H1 (cell line): ENCODE measurements around the gene DENND4B. TPM values are rescaled to one million over a fixed set of nuclear protein-coding genes. Genes with fewer than 3 reads are reported as not detected.

Source experiments
- CTCF ChIA-PET: fragments of 300-600 bp; sonication (Branson Sonifier 250); formaldehyde crosslinking; loops from one replicate; lab custom pipeline; 2021; ENCODE audit not compliant: partially characterized antibody; lab: Charles Lee
- POLR2A ChIA-PET: fragments of 300-600 bp; sonication (Branson Sonifier 250); formaldehyde crosslinking; loops from one replicate; lab custom pipeline; 2021; ENCODE audit warnings: inconsistent platforms; ENCODE audit not compliant: partially characterized antibody; lab: Charles Lee
- DNase-seq, 2 experiments: peaks; one replicate each; pipeline versions ENCODE4 v3.0.0 to v3.0.0-alpha.2; 2010 to 2022; ENCODE audit warnings: low spot score in 2 of 2, low read depth in 1 of 2, mixed read lengths in 1 of 2
- FAIRE-seq: peaks from 2 replicates; lab custom pipeline; 2011; peaks lifted over from hg19 to GRCh38; lab: Jason Lieb, UNC
- H2AFZ ChIP-seq: 2 replicates; pipeline ENCODE4 v1.8.1; 2012; ENCODE audit warnings: low read length, inconsistent platforms
- H2AK5ac ChIP-seq: 2 replicates; pipeline ENCODE4 v1.6.1; 2013; ENCODE audit warnings: low read depth, low read length
- H2BK120ac ChIP-seq: replicated peaks from 2 replicates; pipeline ENCODE3; 2013; ENCODE audit warnings: low read depth, low read length, inconsistent platforms
- H2BK12ac ChIP-seq: 2 replicates; pipeline ENCODE4 v1.6.1; 2013; ENCODE audit warnings: low read depth, low read length
- H2BK15ac ChIP-seq: 2 replicates; pipeline ENCODE4 v1.6.1; 2013; ENCODE audit warnings: low read length
- H2BK20ac ChIP-seq: 2 replicates; pipeline ENCODE4 v1.6.1; 2013; ENCODE audit warnings: low read length
- H2BK5ac ChIP-seq: 2 replicates; pipeline ENCODE4 v1.6.1; 2013; ENCODE audit warnings: low read depth, low read length
- H3K14ac ChIP-seq: 2 replicates; pipeline ENCODE4 v1.6.1; 2013; ENCODE audit warnings: inconsistent platforms; ENCODE audit not compliant: insufficient read length
- H3K18ac ChIP-seq: 2 replicates; pipeline ENCODE4 v1.6.1; 2013; ENCODE audit warnings: low read length; ENCODE audit errors: extremely low read depth
- H3K23ac ChIP-seq: 2 replicates; pipeline ENCODE4 v1.6.1; 2013; ENCODE audit warnings: inconsistent platforms; ENCODE audit not compliant: insufficient read length
- H3K23me2 ChIP-seq: 2 replicates; pipeline ENCODE4 v1.6.1; 2013; ENCODE audit warnings: low read depth, low read length
- H3K27ac ChIP-seq: 2 replicates; pipeline ENCODE4 v1.6.1; 2011; ENCODE audit warnings: low read depth, low read length, inconsistent platforms
- H3K27me3 ChIP-seq, 4 experiments: replicated peaks in 1 of 4; 1 replicate in 1 of 4; 2 replicates in 3 of 4; pipeline versions ENCODE4 v1.6.1 to v1.8.1; 2011 to 2013; ENCODE audit warnings: low read length in 3 of 4, mild to moderate bottlenecking in 3 of 4, inconsistent platforms in 2 of 4, mixed read lengths in 2 of 4, moderate library complexity in 1 of 4; ENCODE audit not compliant: control insufficient read depth in 3 of 4, insufficient read depth in 3 of 4; ENCODE audit errors: extremely low read depth in 1 of 4
- H3K36me3 ChIP-seq, 4 experiments: 2 replicates each; pipeline versions ENCODE4 v1.6.1 to v1.8.1; 2011 to 2013; ENCODE audit warnings: mild to moderate bottlenecking in 4 of 4, low read length in 3 of 4, moderate library complexity in 2 of 4, control low read depth in 1 of 4, inconsistent platforms in 1 of 4; ENCODE audit not compliant: insufficient read depth in 4 of 4, control insufficient read depth in 2 of 4
- H3K4ac ChIP-seq: replicated peaks from 2 replicates; pipeline ENCODE3; 2013; ENCODE audit warnings: low read length, low read depth, mixed read lengths, inconsistent platforms; ENCODE audit not compliant: insufficient read length
- H3K4me1 ChIP-seq, 4 experiments: replicated peaks in 1 of 4; 1 replicate in 1 of 4; 2 replicates in 3 of 4; pipeline versions ENCODE4 v1.6.1 to v1.8.1; 2011 to 2013; ENCODE audit warnings: low read length in 3 of 4, inconsistent platforms in 2 of 4, mixed read lengths in 1 of 4; ENCODE audit not compliant: insufficient read depth in 4 of 4, control insufficient read depth in 3 of 4
- H3K4me2 ChIP-seq, 2 experiments: 2 replicates each; pipeline versions ENCODE4 v1.6.1 to v1.8.1; 2011 to 2013; ENCODE audit warnings: low read depth in 2 of 2, low read length in 2 of 2, control low read depth in 1 of 2, inconsistent platforms in 1 of 2, mild to moderate bottlenecking in 1 of 2; ENCODE audit not compliant: insufficient read depth in 1 of 2
- H3K4me3 ChIP-seq, 4 experiments: fragments of 200-600, 300-600 bp in 1 of 4; sonication (generic), shearing (Covaris generic), sonication (Bioruptor Twin) in 1 of 4; 2 replicates each; pipeline versions ENCODE4 v1.5.1 to v1.8.1; 2011 to 2016; ENCODE audit warnings: low read length in 4 of 4, low read depth in 3 of 4, control low read depth in 2 of 4, inconsistent platforms in 2 of 4, mild to moderate bottlenecking in 2 of 4, mixed read lengths in 1 of 4, moderate library complexity in 1 of 4; ENCODE audit not compliant: insufficient read depth in 2 of 4; ENCODE audit errors: extremely low read depth in 1 of 4
- H3K56ac ChIP-seq: replicated peaks from 2 replicates; pipeline ENCODE3; 2013; ENCODE audit warnings: low read depth, mild to moderate bottlenecking, mixed read lengths, low read length, inconsistent platforms; ENCODE audit not compliant: insufficient read length
- H3K79me1 ChIP-seq: 2 replicates; pipeline ENCODE4 v1.6.1; 2013; ENCODE audit warnings: low read depth, low read length, control low read depth
- H3K79me2 ChIP-seq, 2 experiments: 2 replicates each; pipeline versions ENCODE4 v1.6.1 to v1.8.1; 2012 to 2013; ENCODE audit warnings: low read length in 2 of 2, mild to moderate bottlenecking in 2 of 2, inconsistent platforms in 1 of 2; ENCODE audit not compliant: insufficient read depth in 2 of 2, control insufficient read depth in 1 of 2
- H3K9ac ChIP-seq, 4 experiments: replicated peaks in 1 of 4; 1 replicate in 1 of 4; 2 replicates in 3 of 4; pipeline versions ENCODE4 v1.6.1 to v1.8.1; 2011 to 2013; ENCODE audit warnings: low read depth in 3 of 4, low read length in 3 of 4, control low read depth in 2 of 4, mild to moderate bottlenecking in 2 of 4, moderate library complexity in 2 of 4, inconsistent platforms in 1 of 4; ENCODE audit errors: extremely low read depth in 1 of 4
- H3K9me3 ChIP-seq, 2 experiments: 2 replicates each; pipeline versions ENCODE4 v1.6.1 to v1.8.1; 2012 to 2013; ENCODE audit warnings: mild to moderate bottlenecking in 2 of 2, moderate library complexity in 2 of 2, control low read depth in 1 of 2, inconsistent platforms in 1 of 2, low read depth in 1 of 2, low read length in 1 of 2, mixed read lengths in 1 of 2; ENCODE audit not compliant: insufficient read depth in 2 of 2
- H4K20me1 ChIP-seq, 2 experiments: replicated peaks in 1 of 2; 2 replicates each; pipeline versions ENCODE3 to v1.8.1; 2011 to 2013; ENCODE audit warnings: inconsistent platforms in 2 of 2, low read length in 2 of 2, mild to moderate bottlenecking in 1 of 2; ENCODE audit not compliant: insufficient read depth in 2 of 2, control insufficient read depth in 1 of 2
- H4K5ac ChIP-seq: 2 replicates; pipeline ENCODE4 v1.6.1; 2013; ENCODE audit warnings: low read length, low read depth, mixed read lengths, inconsistent platforms; ENCODE audit not compliant: insufficient read length
- H4K8ac ChIP-seq: 2 replicates; pipeline ENCODE4 v1.8.0; 2013; ENCODE audit warnings: mild to moderate bottlenecking, moderate library complexity, low read length, inconsistent platforms; ENCODE audit not compliant: insufficient read depth; ENCODE audit errors: extremely low read depth
- H4K91ac ChIP-seq: replicated peaks from 2 replicates; pipeline ENCODE3; 2013; ENCODE audit warnings: low read length, mixed read lengths, inconsistent platforms; ENCODE audit not compliant: insufficient read length
- BACH1 ChIP-seq: IDR thresholded peaks from 2 replicates; pipeline ENCODE4 v1.6.1; 2012; ENCODE audit warnings: low read length, improper control_type of control experiment
- CHD1 ChIP-seq: IDR thresholded peaks from 2 replicates; pipeline ENCODE4 v1.6.1; 2012; ENCODE audit warnings: low read depth, low read length, improper control_type of control experiment
- CHD2 ChIP-seq: IDR thresholded peaks from 2 replicates; pipeline ENCODE4 v1.6.1; 2012; ENCODE audit warnings: low read length, improper control_type of control experiment
- FOSL1 ChIP-seq: IDR thresholded peaks from 2 replicates; pipeline ENCODE4 v1.6.1; 2011; ENCODE audit warnings: mild to moderate bottlenecking, low read depth, low read length, moderate library complexity; ENCODE audit not compliant: insufficient read depth
- GTF2F1 ChIP-seq: IDR thresholded peaks from 2 replicates; pipeline ENCODE4 v1.6.1; 2012; ENCODE audit warnings: low read depth, low read length, improper control_type of control experiment, borderline replicate concordance
- HDAC6 ChIP-seq: IDR thresholded peaks from one replicate; pipeline ENCODE4 v1.7.1; 2012; ENCODE audit warnings: low read depth, mild to moderate bottlenecking, inconsistent platforms, low read length, moderate library complexity
- POU5F1 ChIP-seq: IDR thresholded peaks from 2 replicates; pipeline ENCODE4 v1.6.1; 2011; ENCODE audit warnings: low read depth, mild to moderate bottlenecking, low read length, moderate library complexity
- RXRA ChIP-seq: IDR thresholded peaks from 2 replicates; pipeline ENCODE4 v1.6.1; 2011; ENCODE audit warnings: low read depth, mild to moderate bottlenecking, low read length, moderate library complexity; ENCODE audit not compliant: insufficient read depth
- SP1 ChIP-seq: IDR thresholded peaks from 2 replicates; pipeline ENCODE4 v1.6.1; 2011; ENCODE audit warnings: low read depth, low read length
- SUZ12 ChIP-seq: fragments of 200-600 bp; sonication (generic); IDR thresholded peaks from 2 replicates; pipeline ENCODE4 v1.6.1; 2012; ENCODE audit warnings: mild to moderate bottlenecking, inconsistent platforms, low read length, moderate library complexity, mixed read lengths
- TEAD4 ChIP-seq: IDR thresholded peaks from 2 replicates; pipeline ENCODE4 v1.6.1; 2012; ENCODE audit warnings: low read depth, low read length, inconsistent platforms, mixed read lengths
- WGBS, 2 experiments: shearing (Covaris generic) in 1 of 2; methylation state at CpG; one replicate each; pipeline versions ENCODE4 v1.1.6 to v1.1.7; 2013 to 2015; ENCODE audit warnings: low lambda C conversion rate in 2 of 2, mixed read lengths in 2 of 2, inconsistent platforms in 1 of 2, low coverage in 1 of 2, missing lambda C conversion rate in 1 of 2; ENCODE audit not compliant: insufficient replicate concordance in 2 of 2, insufficient coverage in 1 of 2, insufficient read length in 1 of 2; ENCODE audit errors: extremely low coverage in 1 of 2, missing lambda C conversion rate in 1 of 2; 5-methylcytosine and 5-hydroxymethylcytosine counted together
- polyA plus RNA-seq, 7 experiments: library from polyadenylated mRNA; depleted of rRNA in 3 of 7; stranded (reverse) in 5 of 7; unstranded in 2 of 7; fragments of >200 nt in 5 of 7; fragments of 200-250 nt in 2 of 7; gene quantifications; 1 replicate in 5 of 7; 2 replicates in 1 of 7; 4 replicates in 1 of 7; pipeline versions ENCODE4 v1.2.1 to v1.2.3, GENCODE V29; 2011 to 2013; ENCODE audit warnings: missing spikeins in 2 of 7, mixed read lengths in 2 of 7
- total RNA-seq: library from RNA; stranded (reverse); fragmentation: NEBNext Ultra II Directional; extraction: Animal tissue kit (Norgen Biotek cat#: 25700); gene quantifications from 2 replicates; pipeline ENCODE4 v1.2.1, GENCODE V29; 2021

DENND4B gene
- total and polyA plus RNA-seq, 2 of the 8 experiments (the other 6 are each of a cell fraction or from before 2014, with no cell fraction given): 45.6 to 61.1 TPM

DNA sequence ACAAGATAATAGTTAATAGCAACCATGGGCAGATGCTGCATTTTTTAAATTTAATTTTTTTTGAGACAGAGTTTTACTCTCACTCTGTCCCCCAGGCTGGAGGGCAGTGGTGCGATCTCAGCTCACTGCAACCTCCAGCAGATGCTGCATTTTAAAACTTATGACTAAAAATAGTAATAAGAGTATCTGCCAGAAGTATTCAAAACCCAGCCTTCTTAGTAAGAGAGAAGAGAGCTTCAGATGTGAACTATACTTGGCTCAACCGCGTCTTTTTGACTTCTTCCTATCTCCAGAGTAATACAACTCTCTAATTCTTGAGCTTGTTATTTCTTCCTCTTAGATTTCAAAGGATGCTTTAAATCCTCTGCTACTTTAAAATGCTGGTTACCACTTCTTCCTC is 48.7 kb upstream of the DENND4B start:
- Histone ChIP-seq H2BK20ac (no peak overlapping the region), H3K14ac (no peak overlapping the region), H3K27me3 (no peaks in the 10 kb centered on the region), H3K23me2 (peaks cover 9% of the 10 kb centered on the region), H3K4ac (no peak overlapping the region), H3K79me2 (peaks cover 0 to 19% of the 10 kb centered on the region in 2 experiments; a peak in 3 of 4 replicates), H4K8ac (no peak overlapping the region), H3K56ac (no peak overlapping the region), H3K9me3 (peaks cover 0 to 3% of the 10 kb centered on the region in 2 experiments; a peak in 1 of 4 replicates), H3K9ac (no peak overlapping the region), H3K4me3 (no peak overlapping the region), H3K27ac (no peak overlapping the region), H4K5ac (no peak overlapping the region), H4K91ac (no peak overlapping the region), H3K4me2 (no peak overlapping the region), H3K4me1 (peaks cover 0 to 8% (median 3%) of the 10 kb centered on the region in 4 experiments; a peak in 4 of 7 replicates), H2AFZ (no peak overlapping the region), H3K36me3 (peaks cover 14 to 45% (median 28%) of the 10 kb centered on the region in 4 experiments), H3K79me1 (no peaks in the 10 kb centered on the region), H2BK120ac (no peak overlapping the region), H3K18ac (no peak overlapping the region), H2AK5ac (no peak overlapping the region), H2BK5ac (no peak overlapping the region), H2BK15ac (no peak overlapping the region), H4K20me1 (peaks cover 0 to 8% of the 10 kb centered on the region in 2 experiments), H3K23ac (no peak overlapping the region), H2BK12ac (no peak overlapping the region)
- FAIRE-seq (no peak), DNase-seq (no peak)
- 96% methylated on average over 3 of the region's 3 CpGs; no CpG with 5 or more reads in 1 of the 2 experiments for WGBS, 2 experiments
- CTCF ChIA-PET: interaction anchor here (1.2 to 1.4 kb wide), 2 partner anchors 9 to 151 kb away, joined by 3 to 5 read pairs; partner anchors contain the start of gene RAB13
- POLR2A ChIA-PET: interaction anchor here (0.6 to 13.2 kb wide), 13 partner anchors 7 to 440 kb away, joined by 3 to 454 read pairs (median 7); partner anchors contain the start of genes CREB3L4, CRTC2, JTB and RAB13
- TF ChIP-seq SUZ12: no peak
- TF ChIP-seq CHD1: no peak
- no peak for TF ChIP-seq CHD2
- TF ChIP-seq HDAC6: no peak
- TF ChIP-seq GTF2F1: no peak
- TF ChIP-seq SP1: no peak
- TF ChIP-seq BACH1: no peak
- TF ChIP-seq TEAD4: no peak
- no peak for TF ChIP-seq RXRA
- no peak for TF ChIP-seq POU5F1
- TF ChIP-seq FOSL1: no peak
